Stimulated activated CD4-positive, alpha-beta T cell treated with anti-CD3 and anti-CD28 coated beads, TNF-alpha, amount 100 ng/mL, for 48 hours (primary cell): ENCODE results near the gene NCAPD3.
A peak's percentile ranks its signal among the peaks of the same experiment; 100 is the strongest.

Experiments used
- DNase-seq, 3 donors: peaks; one replicate each; pipeline ENCODE4 v3.0.0-alpha.2; 2020; ENCODE audit warnings: low read depth in 3 of 3

Gene NCAPD3

DNA sequence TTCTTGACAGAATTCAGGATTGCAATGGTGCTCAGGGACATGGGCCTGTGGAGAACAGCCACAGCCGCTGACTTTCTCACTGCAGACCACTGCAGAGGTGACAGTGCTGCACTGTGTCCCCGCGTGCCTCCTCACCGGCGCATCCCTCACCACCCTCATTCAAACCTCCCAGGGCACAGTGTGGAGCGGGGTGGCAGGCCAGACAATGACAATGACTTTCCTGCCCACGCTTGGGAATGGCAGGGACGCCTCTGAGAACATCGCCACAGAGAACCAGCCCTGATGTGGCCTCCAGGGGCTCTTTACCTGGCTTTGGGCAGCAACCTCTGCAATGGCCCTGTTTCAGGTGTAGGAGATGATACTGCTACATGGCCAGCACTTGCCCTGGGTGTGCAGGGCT lies 65.7 kb downstream of the NCAPD3 start:
- no peak for DNase-seq

DNA sequence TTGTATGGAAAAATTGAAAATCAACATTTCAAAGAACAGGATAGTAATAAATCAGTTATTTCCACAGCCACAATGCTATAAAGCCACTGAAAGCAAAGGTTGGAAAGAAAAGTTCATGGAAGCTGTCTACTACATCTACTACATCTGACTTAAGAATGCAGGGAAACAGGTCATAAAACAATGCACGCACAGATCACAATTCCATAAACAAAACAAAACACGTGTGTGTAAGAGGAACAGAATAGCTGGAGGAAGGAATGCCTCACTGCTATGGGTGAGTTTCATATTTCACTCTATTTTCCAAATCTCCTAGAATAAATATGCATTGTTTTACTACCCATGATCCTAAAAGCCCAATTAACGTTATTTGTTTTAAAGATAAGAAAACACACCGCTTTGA lies 66.3 kb downstream of the NCAPD3 start:
- no peak for DNase-seq

DNA sequence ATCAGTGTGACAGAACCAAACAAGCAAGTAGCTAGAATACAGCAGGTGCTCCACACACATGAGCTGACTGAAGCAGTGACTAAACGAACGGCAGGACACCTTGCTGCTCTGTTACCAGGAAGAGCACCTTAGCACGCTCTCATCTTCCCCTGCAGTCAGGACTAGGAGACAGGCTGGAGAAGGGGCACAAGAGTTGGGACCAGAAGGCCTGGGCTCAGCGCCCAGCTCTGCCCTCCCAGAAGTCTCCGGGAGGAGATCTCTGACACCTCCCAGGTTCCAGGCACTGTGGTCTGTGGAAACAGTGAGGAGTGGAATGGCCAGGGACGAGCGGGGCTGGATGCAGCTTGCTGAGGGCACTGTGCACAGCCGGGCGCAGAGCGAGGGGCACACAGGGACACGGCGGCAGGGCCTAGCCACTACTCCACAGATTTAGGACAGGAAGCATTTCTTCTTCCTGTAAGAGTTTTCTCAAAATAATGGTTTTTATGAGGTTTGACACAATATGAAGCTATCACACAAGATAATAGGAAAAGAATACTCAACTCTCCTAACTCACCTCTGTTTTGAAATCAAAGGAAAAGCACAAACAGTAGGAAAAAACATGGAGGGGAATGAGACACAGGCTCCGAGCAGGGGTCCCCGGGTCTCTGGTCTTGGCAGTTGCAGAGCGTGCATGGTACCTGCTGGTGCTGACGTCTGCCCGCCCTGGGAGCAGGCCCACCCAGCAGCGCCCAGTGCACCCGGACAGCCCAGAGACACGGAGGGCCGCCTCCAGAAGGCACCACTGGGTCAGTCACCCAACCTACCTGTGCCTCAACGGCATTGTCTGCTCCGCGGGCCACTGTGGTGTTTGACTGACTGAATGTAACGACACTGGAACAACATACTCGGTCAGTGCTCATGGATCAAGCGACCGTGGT lies 67.6 kb downstream of the NCAPD3 start:
- no peak for DNase-seq

DNA sequence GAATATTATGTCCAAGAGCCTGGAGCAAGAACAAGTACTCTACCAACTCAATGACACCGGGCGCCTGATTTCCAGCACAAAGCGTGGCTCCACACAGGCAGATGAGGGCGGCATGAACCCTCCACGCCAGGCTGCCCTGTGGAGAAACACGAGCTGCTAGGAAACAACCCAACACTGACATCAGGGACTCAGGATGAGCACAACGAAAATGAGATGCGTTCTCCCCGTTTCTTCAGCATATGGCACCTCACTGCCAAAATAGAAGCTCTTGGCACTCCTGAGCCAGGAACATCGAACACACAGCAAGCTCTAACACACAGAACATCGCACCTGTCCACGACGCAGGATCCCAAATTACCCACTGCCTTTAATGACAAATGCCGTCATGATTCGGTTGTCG lies 68.3 kb downstream of the NCAPD3 start:
- no peak for DNase-seq

DNA sequence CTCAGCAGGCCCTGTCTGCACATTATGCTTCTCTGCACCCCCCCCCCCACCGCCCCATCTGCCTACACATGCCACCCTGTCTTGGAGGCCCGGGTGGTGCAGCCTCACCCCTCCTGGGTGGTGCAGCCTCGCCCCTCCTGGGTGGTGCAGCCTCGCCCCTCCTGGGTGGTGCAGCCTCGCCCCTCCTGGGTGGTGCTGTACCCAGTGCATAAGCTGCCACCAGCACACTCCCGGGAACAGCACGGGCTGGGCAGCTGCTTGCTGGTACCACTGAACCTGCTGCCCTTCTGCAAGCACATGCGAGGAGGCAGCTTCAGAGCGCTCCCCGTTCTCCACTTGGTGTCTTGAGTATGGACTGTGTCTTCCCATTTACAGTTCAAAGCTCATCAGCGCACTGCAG lies 69.3 kb downstream of the NCAPD3 start:
- DNase-seq, result no peak

DNA sequence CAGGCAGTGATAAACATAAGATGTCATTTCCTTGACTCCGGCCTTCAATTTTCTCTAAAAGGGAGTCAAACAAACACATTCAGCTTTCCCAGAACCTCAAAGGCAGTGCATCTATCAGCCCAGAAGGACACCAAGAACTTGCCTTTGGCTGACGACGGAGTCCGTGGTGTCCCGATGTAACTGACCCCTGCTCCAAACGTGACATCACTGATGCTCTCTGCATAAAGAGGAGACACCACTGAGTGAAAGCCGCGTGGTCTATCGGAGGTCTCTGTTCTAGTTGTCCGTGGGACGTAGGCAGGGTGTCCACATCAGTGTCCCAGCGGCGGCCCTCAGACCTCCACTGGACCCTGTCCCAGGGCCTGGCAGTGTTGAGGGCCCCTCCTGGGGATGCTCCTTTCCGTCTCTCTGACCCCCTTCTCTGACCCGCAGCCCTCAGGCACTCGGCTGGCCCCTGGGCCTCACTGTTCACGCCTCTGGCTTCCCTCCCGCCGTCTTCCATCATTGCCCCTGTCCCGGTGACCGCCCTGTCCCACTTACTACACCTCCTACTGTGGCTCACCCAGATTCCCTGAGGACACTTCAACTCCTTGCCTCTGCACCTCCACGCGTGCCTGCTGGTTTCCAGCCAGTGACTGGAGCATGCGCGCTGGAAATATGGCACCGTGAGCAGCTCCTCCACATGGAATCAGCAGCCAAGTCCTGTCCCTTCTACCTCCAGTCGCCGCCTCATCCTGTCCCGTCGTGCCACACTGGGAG lies 70.4 kb downstream of the NCAPD3 start:
- DNase-seq, result no peak

DNA sequence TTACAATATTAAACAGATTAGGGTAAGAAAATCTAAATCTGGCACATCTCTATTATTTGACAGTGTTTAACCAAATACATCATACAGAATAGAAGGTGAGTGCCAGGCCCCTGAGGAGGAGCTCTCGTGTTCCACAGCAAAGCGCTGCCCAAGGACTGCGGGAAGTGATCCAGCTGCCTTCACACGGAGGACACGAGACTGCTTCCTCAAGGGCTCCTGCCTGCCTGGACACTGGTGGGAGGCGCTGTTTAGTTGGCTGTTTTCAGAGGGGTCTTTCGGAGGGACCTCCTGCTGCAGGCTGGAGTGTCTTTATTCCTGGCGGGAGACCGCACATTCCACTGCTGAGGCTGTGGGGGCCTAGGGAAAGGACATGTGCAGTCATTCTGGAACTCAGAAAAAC lies 71.1 kb downstream of the NCAPD3 start:
- DNase-seq, result no peak

DNA sequence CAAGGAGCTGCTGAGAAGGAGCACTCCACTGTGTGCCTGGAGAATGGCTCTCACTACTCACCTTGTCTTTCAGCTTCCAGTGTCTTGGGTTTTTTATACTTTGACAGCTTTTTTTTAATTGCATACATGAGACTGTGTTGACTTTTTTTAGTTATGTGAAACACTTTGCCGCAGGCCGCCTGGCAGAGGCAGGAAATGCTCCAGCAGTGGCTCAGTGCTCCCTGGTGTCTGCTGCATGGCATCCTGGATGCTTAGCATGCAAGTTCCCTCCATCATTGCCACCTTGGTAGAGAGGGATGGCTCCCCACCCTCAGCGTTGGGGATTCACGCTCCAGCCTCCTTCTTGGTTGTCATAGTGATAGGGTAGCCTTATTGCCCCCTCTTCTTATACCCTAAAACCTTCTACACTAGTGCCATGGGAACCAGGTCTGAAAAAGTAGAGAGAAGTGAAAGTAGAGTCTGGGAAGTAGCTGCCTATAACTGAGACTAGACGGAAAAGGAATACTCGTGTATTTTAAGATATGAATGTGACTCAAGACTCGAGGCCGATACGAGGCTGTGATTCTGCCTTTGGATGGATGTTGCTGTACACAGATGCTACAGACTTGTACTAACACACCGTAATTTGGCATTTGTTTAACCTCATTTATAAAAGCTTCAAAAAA lies 72.6 kb downstream of the NCAPD3 start:
- DNase-seq, result no peak

DNA sequence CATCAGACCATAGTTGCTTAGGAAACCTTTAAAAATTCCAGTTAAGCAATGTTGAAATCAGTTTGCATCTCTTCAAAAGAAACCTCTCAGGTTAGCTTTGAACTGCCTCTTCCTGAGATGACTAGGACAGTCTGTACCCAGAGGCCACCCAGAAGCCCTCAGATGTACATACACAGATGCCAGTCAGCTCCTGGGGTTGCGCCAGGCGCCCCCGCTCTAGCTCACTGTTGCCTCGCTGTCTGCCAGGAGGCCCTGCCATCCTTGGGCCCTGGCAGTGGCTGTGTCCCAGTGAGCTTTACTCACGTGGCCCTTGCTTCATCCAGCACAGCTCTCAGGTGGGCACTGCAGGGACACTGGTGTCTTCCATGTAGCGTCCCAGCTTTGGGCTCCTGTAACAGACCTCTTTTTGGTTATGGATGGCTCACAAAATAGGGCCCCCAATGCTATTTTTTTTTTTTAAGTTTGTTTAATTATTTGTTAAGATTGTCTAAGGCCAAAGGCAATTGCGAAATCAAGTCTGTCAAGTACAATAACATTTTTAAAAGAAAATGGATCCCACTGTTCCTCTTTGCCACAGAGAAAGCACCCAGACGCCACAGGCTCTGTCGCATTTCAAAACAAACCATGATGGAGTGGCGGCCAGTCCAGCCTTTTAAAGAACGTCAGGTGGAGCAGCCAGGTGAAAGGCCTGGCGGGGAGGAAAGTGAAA lies 73.4 kb downstream of the NCAPD3 start:
- DNase-seq, result no peak

DNA sequence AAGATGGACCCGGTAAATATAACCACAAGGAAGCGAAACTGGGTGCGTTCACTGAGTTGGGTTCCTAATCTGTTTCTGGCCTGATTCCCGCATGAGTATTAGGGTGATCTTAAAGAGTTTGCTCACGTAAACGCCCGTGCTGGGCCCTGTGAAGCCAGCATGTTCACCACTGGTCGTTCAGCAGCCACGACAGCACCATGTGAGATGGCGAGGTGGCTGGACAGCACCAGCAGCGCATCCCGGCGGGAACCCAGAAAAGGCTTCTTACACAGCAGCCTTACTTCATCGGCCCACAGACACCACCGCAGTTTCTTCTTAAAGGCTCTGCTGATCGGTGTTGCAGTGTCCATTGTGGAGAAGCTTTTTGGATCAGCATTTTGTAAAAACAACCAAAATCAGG lies 74.4 kb downstream of the NCAPD3 start:
- no peak for DNase-seq

DNA sequence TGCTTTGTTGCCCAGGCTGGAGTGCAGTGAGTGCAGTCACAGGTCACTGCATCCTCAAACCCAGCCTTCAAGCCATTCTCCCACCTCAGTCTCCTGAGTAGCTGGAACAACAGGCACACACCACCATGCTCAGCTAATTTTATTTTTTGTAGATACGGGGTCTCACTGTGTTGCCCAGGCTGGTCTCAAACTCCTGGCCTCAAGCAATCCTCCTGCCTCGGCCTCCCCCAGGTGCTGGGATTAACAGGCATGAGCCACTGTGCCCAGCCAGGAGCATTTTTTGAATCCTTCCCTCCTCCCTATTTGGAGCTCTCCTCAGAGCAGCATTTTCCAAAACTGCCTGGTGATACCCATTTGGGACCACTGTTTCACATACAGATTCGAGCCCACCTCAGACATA lies 77.2 kb downstream of the NCAPD3 start:
- no peak for DNase-seq

DNA sequence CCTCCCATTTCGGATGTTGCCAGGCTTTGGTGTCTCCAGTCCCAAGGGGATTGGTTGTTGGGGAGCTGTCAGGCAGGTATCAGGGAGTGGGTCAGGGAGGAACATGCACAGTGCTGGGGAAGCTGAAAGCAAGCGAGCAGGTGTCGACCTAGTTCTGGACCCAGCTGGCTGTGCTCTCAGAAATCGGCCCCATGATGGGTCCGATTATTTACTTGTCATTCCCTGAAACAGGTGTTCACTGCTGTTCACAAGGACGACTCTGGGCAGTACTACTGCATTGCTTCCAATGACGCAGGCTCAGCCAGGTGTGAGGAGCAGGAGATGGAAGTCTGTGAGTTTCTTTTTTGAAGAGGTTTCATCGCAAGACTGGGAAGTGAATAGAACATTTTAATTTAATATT lies 78.1 kb downstream of the NCAPD3 start:
- DNase-seq, result no peak

DNA sequence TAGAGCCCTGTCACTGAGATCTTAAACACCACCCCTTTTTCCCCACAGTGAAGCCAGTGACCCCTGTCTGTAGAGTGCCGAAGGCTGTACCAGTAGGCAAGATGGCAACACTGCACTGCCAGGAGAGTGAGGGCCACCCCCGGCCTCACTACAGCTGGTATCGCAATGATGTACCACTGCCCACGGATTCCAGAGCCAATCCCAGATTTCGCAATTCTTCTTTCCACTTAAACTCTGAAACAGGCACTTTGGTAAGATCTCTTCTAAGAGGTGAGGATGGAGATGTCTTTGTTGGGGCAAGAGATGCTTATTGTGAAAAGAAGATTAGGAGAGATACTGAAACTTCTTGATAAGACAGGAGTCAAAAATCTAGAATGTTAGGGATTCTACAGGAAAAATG lies 79.0 kb downstream of the NCAPD3 start:
- DNase-seq, result no peak

DNA sequence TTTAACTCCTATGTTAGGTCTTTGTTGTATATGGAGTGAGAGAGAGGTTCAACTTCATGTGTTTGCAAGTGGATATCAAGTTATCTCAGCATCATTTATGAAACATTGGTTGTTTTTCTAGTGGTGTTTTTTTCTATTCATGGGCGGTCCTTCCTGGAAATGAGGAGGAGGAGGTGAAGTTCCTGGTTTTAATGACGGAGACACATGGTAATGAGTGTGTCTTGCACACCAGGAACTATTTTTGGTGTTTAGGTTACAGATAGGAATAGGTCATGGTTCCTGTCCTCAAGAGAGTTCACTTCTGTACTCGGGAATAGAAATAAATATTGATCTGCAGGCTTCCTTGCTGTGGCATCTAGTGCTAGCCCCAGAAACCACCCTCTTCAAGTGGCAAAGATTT lies 80.0 kb downstream of the NCAPD3 start:
- no peak for DNase-seq

DNA sequence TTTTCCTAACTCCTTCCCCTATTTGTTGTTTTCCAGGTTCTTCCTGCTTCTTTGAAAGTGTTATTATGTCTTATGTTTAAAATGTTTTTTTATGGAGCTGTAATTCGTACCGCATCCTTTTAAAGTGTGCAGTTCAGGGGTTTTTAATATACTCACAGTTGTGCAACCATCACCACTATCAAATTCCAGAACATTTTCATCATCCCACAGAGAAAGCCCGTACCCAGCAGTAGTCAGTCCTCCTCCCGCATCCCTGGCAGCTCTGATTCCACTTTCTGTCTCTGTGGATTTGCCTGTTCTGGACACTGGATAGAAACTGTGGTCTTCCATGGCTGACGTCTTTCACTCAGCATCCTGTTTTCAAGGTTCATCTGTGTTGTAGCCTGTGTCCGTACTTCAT lies 81.2 kb downstream of the NCAPD3 start:
- no peak for DNase-seq

DNA sequence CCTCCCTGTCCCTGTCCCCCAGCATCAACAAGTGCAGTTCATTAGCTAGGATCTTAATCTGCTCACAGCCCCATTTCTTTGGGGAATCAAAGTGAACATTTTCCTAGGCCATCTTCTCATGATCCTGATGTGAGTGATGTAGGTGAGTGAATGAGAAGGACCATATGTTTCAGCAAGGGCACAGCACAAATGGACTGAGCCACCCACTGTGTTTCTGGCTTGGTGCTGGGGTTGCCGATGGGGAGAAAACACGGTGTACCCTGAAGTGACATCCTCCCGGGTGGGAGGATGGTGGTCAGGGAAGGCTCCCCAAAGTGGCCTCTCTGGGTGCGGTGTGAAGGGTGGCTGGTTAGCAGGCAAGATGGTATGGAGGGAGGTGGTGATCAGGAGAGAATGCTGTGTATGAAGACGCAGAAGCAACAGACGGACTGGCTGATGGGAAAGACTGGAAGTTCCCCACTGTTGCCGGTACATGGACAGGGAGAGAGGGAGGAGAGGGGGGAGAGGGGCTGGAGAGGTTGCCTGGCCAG lies 82.7 kb downstream of the NCAPD3 start:
- no peak for DNase-seq

DNA sequence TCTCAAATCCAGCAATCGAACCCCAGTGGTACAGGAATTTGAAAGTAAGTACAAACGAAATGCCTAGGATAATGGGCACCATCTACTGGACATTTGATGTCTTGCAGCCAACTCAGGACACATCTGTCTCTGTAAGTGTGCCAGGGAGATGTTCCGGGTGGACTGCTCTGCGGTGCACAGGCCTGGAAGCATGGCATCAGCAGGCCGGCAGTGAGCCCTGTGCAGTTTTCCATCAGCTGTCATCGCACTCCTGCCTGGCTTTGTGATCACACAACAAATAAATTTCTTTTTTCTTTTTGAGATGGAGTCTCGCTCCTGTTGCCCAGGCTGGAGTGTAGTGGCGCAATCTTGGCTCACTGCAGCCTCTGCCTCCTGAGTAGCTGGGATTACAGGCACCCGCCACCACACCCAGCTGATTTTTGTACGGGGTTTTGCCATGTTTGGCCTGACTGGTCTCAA lies 83.9 kb downstream of the NCAPD3 start:
- DNase-seq, result peak in 2 of 3 donors; percentile 9 to 26

DNA sequence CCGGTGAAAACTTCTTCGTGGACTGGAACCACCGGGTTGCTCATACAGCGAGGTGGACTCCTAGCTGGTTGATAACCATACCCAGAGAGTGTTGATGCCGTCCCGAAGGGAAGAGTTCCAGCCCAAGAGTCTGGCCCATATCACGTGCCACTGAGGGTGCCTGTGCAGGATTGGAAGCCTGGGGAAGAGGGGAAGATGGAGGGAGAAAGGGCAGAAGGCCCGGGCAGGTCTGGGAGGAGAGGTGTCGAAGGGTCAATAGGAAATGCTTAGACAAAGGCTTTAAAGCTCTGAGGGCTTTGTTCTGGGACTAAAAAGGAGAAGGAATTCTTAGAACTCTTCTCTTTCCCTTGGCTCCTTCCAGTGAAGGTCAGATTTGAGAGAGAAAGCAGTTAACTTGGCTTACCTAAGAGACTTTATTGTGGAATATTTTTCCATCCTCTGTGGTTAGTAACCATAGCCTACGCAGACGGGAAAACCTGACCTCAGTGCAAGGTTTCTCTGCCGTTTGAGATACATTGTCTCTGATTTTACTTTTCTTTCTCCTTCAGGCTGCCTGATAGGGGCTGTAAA lies 84.4 kb downstream of the NCAPD3 start:
- no peak for DNase-seq

DNA sequence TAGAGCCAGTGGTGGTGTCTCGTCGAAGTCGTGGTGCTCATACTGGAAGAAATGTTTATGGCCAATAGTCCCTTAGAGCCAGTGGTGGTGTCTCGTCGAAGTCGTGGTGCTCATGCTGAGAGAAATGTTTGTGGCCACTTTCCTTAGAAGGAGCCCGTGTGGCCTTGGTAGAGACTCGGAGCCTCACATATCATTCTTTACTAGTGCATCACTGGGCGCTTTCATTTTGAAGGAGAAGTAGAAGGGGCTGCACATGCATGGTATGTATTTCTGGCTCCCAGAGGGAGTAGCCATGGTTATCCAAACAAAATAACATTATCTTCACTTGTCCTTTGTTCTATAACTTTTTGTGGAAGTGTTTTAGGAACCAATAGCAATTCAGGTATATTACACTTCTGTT lies 85.4 kb downstream of the NCAPD3 start:
- no peak for DNase-seq

DNA sequence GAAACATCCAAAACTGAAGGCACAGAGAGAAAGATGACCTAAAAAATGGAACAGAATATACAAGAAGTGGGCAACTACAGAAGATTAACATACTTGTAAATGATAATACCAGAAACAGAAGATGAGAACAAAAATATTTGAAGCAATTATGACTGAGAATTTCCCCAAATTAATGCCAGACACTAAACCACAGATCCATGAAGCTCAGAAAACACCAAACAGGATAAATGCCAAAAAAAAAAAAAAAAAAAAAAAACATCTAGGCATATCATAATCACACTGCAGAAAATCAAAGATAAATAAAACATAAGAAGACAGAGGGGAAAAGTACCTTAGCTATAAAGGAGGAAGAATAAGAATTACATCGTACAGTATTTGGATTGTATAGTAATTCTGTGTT lies 89.6 kb downstream of the NCAPD3 start:
- no peak for DNase-seq

DNA sequence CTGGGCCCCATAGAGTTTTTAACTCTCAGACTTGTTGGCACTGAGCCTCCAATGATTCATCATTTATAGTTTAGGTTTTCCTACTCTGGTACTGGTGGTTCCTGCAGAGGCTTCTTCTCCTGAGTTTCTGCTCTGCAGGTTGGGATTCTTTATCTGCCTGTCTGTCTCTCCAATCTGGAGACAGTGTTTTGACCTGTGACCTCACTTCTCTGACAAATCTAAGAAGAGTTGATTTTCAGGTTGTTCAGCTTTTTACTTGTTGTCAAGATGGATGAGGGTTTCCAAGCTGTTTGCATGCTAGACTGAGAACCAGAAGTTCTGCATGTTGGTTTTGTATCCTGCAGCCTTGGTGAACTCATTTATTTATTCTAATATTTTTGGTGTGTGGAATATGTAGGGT lies 91.0 kb downstream of the NCAPD3 start:
- no peak for DNase-seq
